Small intestine (tissue), 16 donors: ENCODE data around the gene GRIK4. TPM values are rescaled to one million over a fixed set of nuclear protein-coding genes. Genes with fewer than 3 reads are reported as not detected.

ENCODE experiments used
- DNase-seq, 2 donors: peaks; one replicate each; pipeline versions ENCODE4 v3.0.0 to v3.0.0-alpha.2; 2013
- FAIRE-seq: peaks from 2 replicates; lab custom pipeline; 2012; peaks lifted over from hg19 to GRCh38; lab: Jason Lieb, UNC
- H3K27ac ChIP-seq, 3 donors: one replicate each; pipeline ENCODE4 v1.5.1; 2013; ENCODE audit warnings: low read length in 2 of 3, mild to moderate bottlenecking in 2 of 3, control low read depth in 1 of 3, inconsistent platforms in 1 of 3, low read depth in 1 of 3, moderate library complexity in 1 of 3
- H3K27me3 ChIP-seq, 3 donors: one replicate each; pipeline ENCODE4 v1.6.1; 2013; ENCODE audit warnings: low read length in 3 of 3, inconsistent platforms in 1 of 3; ENCODE audit not compliant: control insufficient read depth in 3 of 3, insufficient read depth in 3 of 3
- H3K36me3 ChIP-seq, 3 donors: one replicate each; pipeline ENCODE4 v1.6.1; 2013; ENCODE audit warnings: low read length in 3 of 3, inconsistent platforms in 1 of 3, low read depth in 1 of 3, mild to moderate bottlenecking in 1 of 3, moderate library complexity in 1 of 3; ENCODE audit not compliant: control insufficient read depth in 3 of 3, insufficient read depth in 2 of 3
- H3K4me1 ChIP-seq, 3 donors: one replicate each; pipeline ENCODE4 v1.6.1; 2013; ENCODE audit warnings: low read length in 2 of 3, inconsistent platforms in 1 of 3, low read depth in 1 of 3, mild to moderate bottlenecking in 1 of 3, moderate library complexity in 1 of 3; ENCODE audit not compliant: control insufficient read depth in 3 of 3, insufficient read depth in 2 of 3
- H3K4me3 ChIP-seq, 3 donors: one replicate each; pipeline ENCODE4 v1.5.1; 2013; ENCODE audit warnings: low read length in 3 of 3, control low read depth in 1 of 3, inconsistent platforms in 1 of 3, low read depth in 1 of 3, mild to moderate bottlenecking in 1 of 3, moderate library complexity in 1 of 3
- H3K9me3 ChIP-seq, 2 donors: one replicate each; pipeline ENCODE4 v1.6.1; 2013; ENCODE audit warnings: low read depth in 1 of 2, low read length in 1 of 2; ENCODE audit not compliant: control insufficient read depth in 2 of 2, insufficient read depth in 1 of 2
- WGBS, 3 donors: extraction: QIAGEN DNeasy Blood & Tissue Kit; methylation state at CpG; one replicate each; pipeline ENCODE4 v1.1.7; 2013; 5-methylcytosine and 5-hydroxymethylcytosine counted together
- long read RNA-seq, 10 donors: transcript quantifications; one replicate each; lab custom pipeline, GENCODE V29; 2026
- polyA plus RNA-seq, 4 donors: library from polyadenylated mRNA; stranded (reverse) in 3 of 4; unstranded in 1 of 4; fragments of 200-250 nt in 3 of 4; fragments of 120-200 nt in 1 of 4; gene quantifications; one replicate each; pipeline versions ENCODE4 v1.2.1 to v1.2.3, GENCODE V29; 2013
- donor health status: healthy with polysubstance abuse.
- donor health status: control.
- donor health status: control.
- donor health status: Bipolar disorder and iron deficiency.
- donor health status: healthy.

The GRIK4 gene
- polyA plus RNA-seq, result 1 to 10 TPM in 1 of 4 donors, under 1 TPM in 2, not detected in 1; 0.15 to 1.4 (median 0.27) TPM
- long read RNA-seq, donor 1, result 0 reads
- long read RNA-seq, donor 2, result 0 reads
- long read RNA-seq, donor 3, result 0 reads
- long read RNA-seq, donor 4, result 0 reads
- long read RNA-seq, donor 5, result 0 reads
- long read RNA-seq, donor 6, result 0 reads
- long read RNA-seq, donor 7, result 0 reads
- long read RNA-seq, donor 8, result 0 reads
- long read RNA-seq, donor 9, result 0 reads
- long read RNA-seq, donor 10, result 0 reads

- peak within 1 kb of the TSS in 2 of 3 donors; percentile 10 to 46 for H3K4me3 ChIP-seq
- peaks cover 0 to 8% (median 0%) of the 10 kb centered on the region in 3 donors for H3K4me1 ChIP-seq
- DNase-seq (peak; percentile 74 to 89), FAIRE-seq (no peak)
- H3K36me3 ChIP-seq, result no peaks in the 10 kb centered on the region
- 1% methylated on average over 34 to 95 of the region's 95 CpGs for WGBS, 3 donors
- H3K9me3 ChIP-seq, result no peaks in the 10 kb centered on the region
- H3K27ac ChIP-seq, result no peak within 1 kb of the TSS
- peaks cover 2 to 25% (median 11%) of the 10 kb centered on the region in 3 donors for H3K27me3 ChIP-seq
Measured at GRCh38 chr11:120511116-120511819, at the start of gene GRIK4. TSS of gene GRIK4 (plus strand) at chr11:120511748. CDS start at chr11:120660319, 148,571 bp downstream.

- H3K27ac ChIP-seq, result no peak overlapping the region
- peaks cover 15 to 18% (median 17%) of the 10 kb centered on the region in 3 donors for H3K36me3 ChIP-seq
- H3K27me3 ChIP-seq, result no peaks in the 10 kb centered on the region
- no peak overlapping the region for H3K4me3 ChIP-seq
- H3K9me3 ChIP-seq, result no peaks in the 10 kb centered on the region
- WGBS, 3 donors, result 92 to 99% (median 97%) methylated on average over 2 of the region's 2 CpGs
- no peaks in the 10 kb centered on the region for H3K4me1 ChIP-seq
- FAIRE-seq (no peak), DNase-seq (no peak)
Measured at GRCh38 chr11:120462825-120463224, 48.7 kb upstream of the GRIK4 start.

GRCh38 chr11:120465921-120466534 lies 45.5 kb upstream of the GRIK4 start:
- Histone ChIP-seq H3K4me3 (no peak overlapping the region), H3K27me3 (no peaks in the 10 kb centered on the region), H3K4me1 (no peaks in the 10 kb centered on the region), H3K9me3 (no peaks in the 10 kb centered on the region), H3K36me3 (peaks cover 14 to 21% (median 19%) of the 10 kb centered on the region in 3 donors), H3K27ac (no peak overlapping the region)
- 83 to 94% (median 88%) methylated on average over 6 of the region's 6 CpGs for WGBS, 3 donors
- no peak for FAIRE-seq
- no peak for DNase-seq

GRCh38 chr11:120467627-120468026 lies 43.9 kb upstream of the GRIK4 start:
- Histone ChIP-seq H3K27me3 (no peaks in the 10 kb centered on the region), H3K36me3 (peaks cover 9 to 24% (median 21%) of the 10 kb centered on the region in 3 donors), H3K4me1 (no peaks in the 10 kb centered on the region), H3K4me3 (no peak overlapping the region), H3K9me3 (no peaks in the 10 kb centered on the region), H3K27ac (no peak overlapping the region)
- DNase-seq, result peak in 1 of 2 donors; percentile 2
- 63 to 87% (median 85%) methylated on average over 6 of the region's 6 CpGs for WGBS, 3 donors
- FAIRE-seq, result no peak

GRCh38 chr11:120471131-120471530 lies 40.4 kb upstream of the GRIK4 start:
- no peak overlapping the region for H3K27ac ChIP-seq
- H3K4me3 ChIP-seq, result no peak overlapping the region
- H3K36me3 ChIP-seq, result peaks cover 9 to 24% (median 19%) of the 10 kb centered on the region in 3 donors
- DNase-seq (no peak), FAIRE-seq (no peak)
- no peaks in the 10 kb centered on the region for H3K9me3 ChIP-seq
- no peaks in the 10 kb centered on the region for H3K27me3 ChIP-seq
- H3K4me1 ChIP-seq, result no peaks in the 10 kb centered on the region
- WGBS, 3 donors, result 91 to 100% (median 98%) methylated on average over 1 of the region's 1 CpG

GRCh38 chr11:120471994-120472393 lies 39.6 kb upstream of the GRIK4 start:
- no peak for FAIRE-seq
- no peak for DNase-seq
- H3K27me3 ChIP-seq, result no peaks in the 10 kb centered on the region
- H3K9me3 ChIP-seq, result no peaks in the 10 kb centered on the region
- peaks cover 6 to 25% (median 16%) of the 10 kb centered on the region in 3 donors for H3K36me3 ChIP-seq
- no peak overlapping the region for H3K27ac ChIP-seq
- H3K4me3 ChIP-seq, result no peak overlapping the region
- 92 to 94% (median 93%) methylated on average over 3 of the region's 3 CpGs for WGBS, 3 donors
- H3K4me1 ChIP-seq, result no peaks in the 10 kb centered on the region

GRCh38 chr11:120473503-120473902 lies 38.0 kb upstream of the GRIK4 start:
- H3K36me3 ChIP-seq, result peaks cover 8 to 25% (median 19%) of the 10 kb centered on the region in 3 donors
- H3K27ac ChIP-seq, result no peak overlapping the region
- 92 to 95% (median 95%) methylated on average over 3 of the region's 3 CpGs for WGBS, 3 donors
- FAIRE-seq (no peak), DNase-seq (no peak)
- no peaks in the 10 kb centered on the region for H3K9me3 ChIP-seq
- no peak overlapping the region for H3K4me3 ChIP-seq
- H3K4me1 ChIP-seq, result no peaks in the 10 kb centered on the region
- no peaks in the 10 kb centered on the region for H3K27me3 ChIP-seq

- H3K4me1 ChIP-seq, result no peaks in the 10 kb centered on the region
- no peak overlapping the region for H3K4me3 ChIP-seq
- DNase-seq, result peak in 1 of 2 donors; percentile 24
- H3K27me3 ChIP-seq, result no peaks in the 10 kb centered on the region
- WGBS, 3 donors, result 87 to 89% (median 89%) methylated on average over 6 of the region's 6 CpGs
- H3K9me3 ChIP-seq, result no peaks in the 10 kb centered on the region
- no peak for FAIRE-seq
- no peak overlapping the region for H3K27ac ChIP-seq
- H3K36me3 ChIP-seq, result peaks cover 12 to 32% (median 15%) of the 10 kb centered on the region in 3 donors
Measured at GRCh38 chr11:120482149-120482548, 29.4 kb upstream of the GRIK4 start.
